Measurements from ENCODE around the gene ZNF232.

The ZNF232 gene

GRCh38 chr17:5097101-5097834 is 14.4 kb downstream of the ZNF232 start:
- no peak overlapping the region for H3K4me3 ChIP-seq (ENCODE audit: low read length, poor library complexity, severe bottlenecking)
- no peaks in the 10 kb centered on the region for H3F3A ChIP-seq (ENCODE audit: low read depth)
- H3K9me2 ChIP-seq (replicated peaks; ENCODE audit: low read depth, low read length): no peaks in the 10 kb centered on the region
- no peaks in the 10 kb centered on the region for H3K4me1 ChIP-seq (ENCODE audit: insufficient read depth, low read length, poor library complexity, severe bottlenecking)
- no peaks in the 10 kb centered on the region for H3K27me3 ChIP-seq (ENCODE audit: insufficient read depth, low read length, poor library complexity, severe bottlenecking)
- no peak overlapping the region for H3K4me2 ChIP-seq (ENCODE audit: low read depth, low read length, poor library complexity, severe bottlenecking)
- no peak overlapping the region for H3K9ac ChIP-seq (ENCODE audit: low read depth, low read length, poor library complexity, severe bottlenecking)
- H3K36me3 ChIP-seq (ENCODE audit: insufficient read depth, low read length): no peaks in the 10 kb centered on the region
- H4K20me1 ChIP-seq (ENCODE audit: insufficient read depth, low read length, poor library complexity, severe bottlenecking): no peaks in the 10 kb centered on the region
- TF ChIP-seq, protein P1, sequence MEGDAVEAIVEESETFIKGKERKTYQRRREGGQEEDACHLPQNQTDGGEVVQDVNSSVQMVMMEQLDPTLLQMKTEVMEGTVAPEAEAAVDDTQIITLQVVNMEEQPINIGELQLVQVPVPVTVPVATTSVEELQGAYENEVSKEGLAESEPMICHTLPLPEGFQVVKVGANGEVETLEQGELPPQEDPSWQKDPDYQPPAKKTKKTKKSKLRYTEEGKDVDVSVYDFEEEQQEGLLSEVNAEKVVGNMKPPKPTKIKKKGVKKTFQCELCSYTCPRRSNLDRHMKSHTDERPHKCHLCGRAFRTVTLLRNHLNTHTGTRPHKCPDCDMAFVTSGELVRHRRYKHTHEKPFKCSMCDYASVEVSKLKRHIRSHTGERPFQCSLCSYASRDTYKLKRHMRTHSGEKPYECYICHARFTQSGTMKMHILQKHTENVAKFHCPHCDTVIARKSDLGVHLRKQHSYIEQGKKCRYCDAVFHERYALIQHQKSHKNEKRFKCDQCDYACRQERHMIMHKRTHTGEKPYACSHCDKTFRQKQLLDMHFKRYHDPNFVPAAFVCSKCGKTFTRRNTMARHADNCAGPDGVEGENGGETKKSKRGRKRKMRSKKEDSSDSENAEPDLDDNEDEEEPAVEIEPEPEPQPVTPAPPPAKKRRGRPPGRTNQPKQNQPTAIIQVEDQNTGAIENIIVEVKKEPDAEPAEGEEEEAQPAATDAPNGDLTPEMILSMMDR (conservative IDR thresholded peaks at IDR 0.05; ENCODE audit: low read length): no peak
- TF ChIP-seq EZH2phosphoT487 (IDR thresholded peaks at IDR 0.05; ENCODE audit: borderline replicate concordance): no peak
- H2AFZ ChIP-seq (ENCODE audit: low read length): no peak overlapping the region
- no peaks in the 10 kb centered on the region for H3K79me2 ChIP-seq (ENCODE audit: insufficient read depth, low read length)
- H3K9me3 ChIP-seq (ENCODE audit: insufficient read depth, low read depth, low read length): peaks cover 19% of the 10 kb centered on the region; the same call in 1 of the 2 replicates

GRCh38 chr17:5096731-5097100 is 15.0 kb downstream of the ZNF232 start:
- no peak overlapping the region for H2AFZ ChIP-seq (ENCODE audit: low read length)
- H3F3A ChIP-seq (ENCODE audit: low read depth): no peaks in the 10 kb centered on the region
- H3K36me3 ChIP-seq (ENCODE audit: insufficient read depth, low read length): no peaks in the 10 kb centered on the region
- H3K4me1 ChIP-seq (ENCODE audit: insufficient read depth, low read length, poor library complexity, severe bottlenecking): no peaks in the 10 kb centered on the region
- no peak overlapping the region for H3K4me2 ChIP-seq (ENCODE audit: low read depth, low read length, poor library complexity, severe bottlenecking)
- H4K20me1 ChIP-seq (ENCODE audit: insufficient read depth, low read length, poor library complexity, severe bottlenecking): no peaks in the 10 kb centered on the region
- H3K9me3 ChIP-seq (ENCODE audit: insufficient read depth, low read depth, low read length): peaks cover 25% of the 10 kb centered on the region; the same call in 1 of the 2 replicates
- no peak overlapping the region for H3K4me3 ChIP-seq (ENCODE audit: low read length, poor library complexity, severe bottlenecking)
- no peaks in the 10 kb centered on the region for H3K79me2 ChIP-seq (ENCODE audit: insufficient read depth, low read length)
- no peaks in the 10 kb centered on the region for H3K27me3 ChIP-seq (ENCODE audit: insufficient read depth, low read length, poor library complexity, severe bottlenecking)
- H3K9ac ChIP-seq (ENCODE audit: low read depth, low read length, poor library complexity, severe bottlenecking): no peak overlapping the region
- TF ChIP-seq EZH2phosphoT487 (IDR thresholded peaks at IDR 0.05; ENCODE audit: borderline replicate concordance): no peak
- TF ChIP-seq, protein P1 (conservative IDR thresholded peaks at IDR 0.05; ENCODE audit: low read length): no peak
- H3K9me2 ChIP-seq (replicated peaks; ENCODE audit: low read depth, low read length): no peaks in the 10 kb centered on the region

DNA sequence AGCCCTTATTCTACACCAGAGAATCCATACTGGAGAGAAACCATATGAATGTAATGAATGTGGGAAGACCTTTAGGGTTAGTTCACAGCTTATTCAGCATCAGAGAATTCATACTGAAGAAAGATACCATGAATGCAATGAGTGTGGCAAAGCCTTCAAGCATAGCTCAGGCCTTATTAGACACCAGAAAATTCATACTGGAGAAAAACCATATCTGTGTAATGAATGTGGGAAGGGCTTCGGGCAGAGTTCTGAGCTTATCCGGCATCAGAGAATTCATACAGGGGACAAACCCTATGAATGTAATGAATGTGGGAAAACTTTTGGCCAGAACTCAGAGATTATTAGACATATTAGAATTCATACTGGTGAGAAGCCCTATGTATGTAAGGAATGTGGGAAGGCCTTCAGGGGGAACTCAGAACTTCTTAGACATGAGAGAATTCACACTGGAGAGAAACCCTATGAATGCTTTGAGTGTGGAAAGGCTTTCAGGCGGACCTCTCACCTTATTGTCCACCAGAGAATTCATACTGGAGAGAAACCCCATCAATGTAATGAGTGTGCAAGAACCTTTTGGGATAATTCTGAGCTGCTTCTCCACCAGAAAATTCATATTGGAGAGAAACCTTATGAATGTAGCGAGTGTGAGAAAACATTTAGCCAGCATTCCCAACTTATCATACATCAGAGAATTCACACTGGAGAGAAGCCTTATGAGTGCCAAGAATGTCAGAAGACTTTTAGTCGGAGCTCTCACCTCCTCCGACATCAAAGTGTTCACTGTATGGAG is 19.3 kb downstream of the ZNF232 start:
- Histone ChIP-seq H3K79me2 (ENCODE audit: insufficient read depth, low read length) (no peaks in the 10 kb centered on the region), H3K9ac (ENCODE audit: low read depth, low read length, poor library complexity, severe bottlenecking) (no peak overlapping the region), H3K27me3 (ENCODE audit: insufficient read depth, low read length, poor library complexity, severe bottlenecking) (no peaks in the 10 kb centered on the region), H3F3A (ENCODE audit: low read depth) (no peaks in the 10 kb centered on the region), H3K9me2 (replicated peaks; ENCODE audit: low read depth, low read length) (no peaks in the 10 kb centered on the region), H3K36me3 (ENCODE audit: insufficient read depth, low read length) (no peaks in the 10 kb centered on the region), H3K9me3 (ENCODE audit: insufficient read depth, low read depth, low read length) (peaks cover 49% of the 10 kb centered on the region; the same call in 1 of the 2 replicates), H3K4me2 (ENCODE audit: low read depth, low read length, poor library complexity, severe bottlenecking) (no peak overlapping the region), H3K4me1 (ENCODE audit: insufficient read depth, low read length, poor library complexity, severe bottlenecking) (no peaks in the 10 kb centered on the region), H4K20me1 (ENCODE audit: insufficient read depth, low read length, poor library complexity, severe bottlenecking) (no peaks in the 10 kb centered on the region), H2AFZ (ENCODE audit: low read length) (no peak overlapping the region), H3K4me3 (ENCODE audit: low read length, poor library complexity, severe bottlenecking) (no peak overlapping the region)
- TF ChIP-seq EZH2phosphoT487 (IDR thresholded peaks at IDR 0.05; ENCODE audit: borderline replicate concordance): no peak
- TF ChIP-seq, protein P1 (conservative IDR thresholded peaks at IDR 0.05; ENCODE audit: low read length): no peak

Measured in Loucy (cell line).